ENCODE data around the gene MLEC.
A peak's percentile ranks its signal among the peaks of the same experiment; 100 is the strongest.

Gene MLEC

DNA sequence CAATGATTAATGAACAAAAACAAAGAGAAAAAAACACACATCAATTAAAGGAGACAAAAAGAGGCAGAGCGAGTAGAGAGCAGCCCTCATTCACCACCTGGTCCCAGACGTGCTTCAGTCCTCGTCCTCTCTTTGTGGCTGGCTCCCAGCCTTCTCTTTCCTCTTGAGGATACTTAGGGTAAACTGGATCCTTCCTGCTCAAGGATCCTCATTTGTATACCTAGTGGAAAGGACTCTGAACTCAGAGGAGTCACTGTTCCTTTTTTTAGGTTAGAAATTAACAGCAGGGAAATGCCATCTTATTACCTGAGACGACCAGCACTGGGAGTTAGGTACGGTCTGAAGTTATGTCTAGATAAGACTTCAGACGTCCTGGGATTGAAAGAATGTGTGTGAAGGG, 9.7 kb downstream of the MLEC start:
- DNase-seq, result no peak

DNA sequence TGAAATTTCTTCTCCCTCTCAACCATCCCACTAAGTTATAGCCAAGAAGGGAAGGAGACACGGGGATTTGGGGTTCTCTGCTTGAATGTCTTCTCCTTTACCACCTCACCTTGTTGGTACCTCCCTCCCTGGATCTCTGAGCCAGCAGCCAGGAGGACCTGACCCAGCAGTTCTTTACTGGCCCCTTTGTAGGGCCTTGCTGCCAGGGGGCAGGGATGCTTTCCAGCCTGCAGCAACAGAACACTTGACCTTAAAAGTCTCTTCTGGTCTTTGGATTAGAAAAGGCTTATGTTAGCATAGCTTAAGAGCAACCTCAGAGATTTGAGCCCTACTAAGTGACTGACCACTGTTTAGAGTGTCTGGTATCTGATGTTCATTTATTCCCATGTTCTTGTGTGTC, 10.4 kb downstream of the MLEC start:
- DNase-seq, result no peak

DNA sequence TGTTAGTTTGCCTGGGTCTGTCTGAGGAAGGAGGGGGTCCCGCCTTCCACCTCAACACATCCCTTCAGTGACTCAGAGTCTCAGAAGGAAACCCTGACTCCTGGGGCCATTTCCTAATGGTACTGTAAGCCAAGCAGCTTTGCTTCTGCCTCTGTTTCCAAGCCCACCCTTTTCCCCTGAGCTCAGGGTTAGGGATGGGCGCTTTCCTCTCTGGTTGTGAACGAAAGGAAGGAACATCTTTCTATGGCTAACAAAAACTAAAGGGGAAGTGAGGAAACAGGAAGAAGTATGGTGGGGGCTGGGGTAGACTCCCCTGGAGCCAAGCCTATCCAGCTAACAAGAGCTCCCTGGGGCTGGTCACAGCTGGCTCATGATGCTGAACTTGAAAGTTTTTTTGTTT, 11.7 kb downstream of the MLEC start:
- no peak for DNase-seq

DNA sequence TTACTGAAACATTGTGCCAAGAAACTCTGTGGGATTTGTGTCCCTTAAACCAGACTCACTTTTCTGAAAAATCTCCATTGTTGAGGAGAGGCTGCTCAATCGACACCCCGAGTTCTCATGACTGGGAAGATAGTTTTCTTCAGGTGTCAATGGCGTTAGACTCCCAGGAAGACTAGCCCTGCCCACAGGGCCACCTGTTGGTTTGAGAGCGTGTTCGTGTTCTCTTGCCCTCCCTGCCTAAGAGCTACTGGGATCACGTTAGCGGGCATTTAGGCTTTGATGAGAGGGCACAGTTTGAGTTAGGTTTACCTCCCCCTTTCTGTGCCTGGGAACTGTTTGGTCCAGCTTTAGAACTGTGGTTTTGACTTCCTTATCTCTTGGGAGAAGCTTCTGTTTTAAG, 12.6 kb downstream of the MLEC start:
- DNase-seq, result no peak

DNA sequence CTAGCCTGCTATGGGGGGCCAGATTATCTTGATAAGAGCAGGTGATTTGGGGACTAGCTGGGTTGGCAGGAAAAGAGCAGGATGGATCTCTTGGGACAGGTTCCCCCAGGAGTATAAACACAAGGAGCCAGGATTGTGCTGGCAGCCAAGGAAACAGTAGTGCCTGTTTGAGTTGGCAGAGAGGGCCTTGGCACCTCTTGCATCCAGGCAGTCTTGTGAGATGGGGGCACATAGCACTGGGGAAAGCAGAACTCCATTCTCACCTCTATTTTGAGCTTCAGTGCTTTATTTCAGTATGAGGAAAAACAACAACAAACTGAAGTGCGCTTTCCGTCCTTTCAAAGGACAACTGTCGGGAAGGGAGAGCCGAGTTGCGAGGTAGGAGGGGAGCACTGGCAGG, 13.9 kb downstream of the MLEC start:
- no peak for DNase-seq

DNA sequence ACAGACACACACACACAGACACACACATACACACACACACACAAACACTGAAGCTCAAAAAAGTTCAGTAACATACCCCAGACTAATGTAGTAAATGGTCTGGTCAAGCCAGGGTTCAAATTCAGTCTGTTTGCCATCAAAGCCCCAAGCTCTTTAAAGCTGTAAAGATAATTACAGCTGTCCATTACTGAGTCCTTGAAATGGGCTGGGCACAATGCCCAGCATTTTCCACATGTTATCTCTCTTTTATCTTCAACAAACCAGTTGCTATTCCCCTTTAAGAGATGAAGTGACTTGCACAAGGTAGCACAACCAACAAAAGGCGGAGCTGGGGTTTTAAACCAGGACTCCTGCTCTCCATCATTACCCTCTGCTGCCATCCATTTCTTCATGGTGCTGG, 15.7 kb downstream of the MLEC start:
- no peak for DNase-seq

DNA sequence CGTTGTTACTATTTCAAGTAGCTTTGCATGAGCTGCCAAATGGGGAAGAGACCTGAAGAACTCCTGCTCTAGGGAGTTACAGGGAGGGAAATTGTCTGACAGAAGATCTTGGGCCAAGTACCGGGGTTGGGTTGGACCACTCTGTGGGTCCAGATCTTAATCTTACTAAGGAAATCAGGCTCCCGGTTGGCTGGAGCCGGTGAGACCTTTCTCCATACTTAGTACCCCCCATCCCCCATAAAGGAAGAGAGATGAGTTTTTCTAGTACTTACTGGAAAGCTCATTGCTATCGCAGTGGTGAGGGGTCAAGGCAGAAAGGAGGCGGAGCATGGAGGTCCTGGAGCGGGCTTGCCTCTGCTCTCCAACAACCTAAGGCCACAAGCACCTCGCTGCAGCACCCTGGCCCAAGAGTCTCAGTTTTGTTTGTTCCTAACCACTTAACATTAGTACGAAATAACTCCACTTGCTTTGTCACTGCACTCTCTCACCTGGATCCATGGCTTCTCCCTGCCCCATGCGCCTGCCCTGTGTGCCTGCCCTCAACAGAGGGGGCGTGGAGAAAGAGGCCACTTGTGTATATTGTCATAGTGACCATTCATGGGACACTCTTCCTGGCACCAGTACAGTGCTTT, 16.5 kb downstream of the MLEC start:
- no peak for DNase-seq

DNA sequence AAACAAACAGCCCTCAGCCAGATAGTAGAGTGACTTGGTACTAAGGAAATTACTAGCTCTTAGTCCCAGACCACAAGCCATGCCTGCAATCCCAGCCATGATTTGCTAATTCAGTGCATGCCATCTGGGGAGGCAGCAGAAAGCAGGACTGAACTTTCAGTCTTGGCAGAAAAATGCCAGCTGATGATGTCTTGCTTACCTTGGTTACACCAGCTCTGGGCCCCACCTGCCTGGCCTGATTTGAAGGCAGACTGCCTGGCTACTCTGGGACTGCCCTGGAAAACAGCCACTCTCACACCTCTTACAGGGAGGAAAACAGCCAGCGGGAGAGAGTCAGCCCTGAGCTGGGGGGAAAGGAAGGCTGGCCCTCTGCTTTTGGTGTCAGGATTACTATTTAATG, 18.7 kb downstream of the MLEC start:
- no peak for DNase-seq

DNA sequence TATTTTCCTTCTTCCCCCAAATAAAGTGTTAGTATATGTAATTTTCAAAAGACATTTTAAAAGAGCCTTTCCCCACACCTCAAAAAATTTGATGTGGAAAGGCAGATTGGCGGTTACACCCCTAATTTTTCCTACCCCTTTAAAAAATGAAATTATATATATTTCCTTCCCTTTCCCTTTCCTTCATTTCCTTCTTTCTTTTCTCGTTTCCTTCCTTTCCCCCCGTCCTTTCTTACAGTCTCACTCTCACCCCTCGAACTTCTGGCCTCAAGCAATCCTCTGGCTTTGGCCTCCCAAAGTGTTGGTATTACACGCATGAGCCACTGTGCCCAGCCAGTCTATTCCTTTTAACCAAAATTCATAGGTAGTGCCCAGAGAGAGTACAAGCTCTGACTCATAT, 19.1 kb downstream of the MLEC start:
- DNase-seq, result no peak

DNA sequence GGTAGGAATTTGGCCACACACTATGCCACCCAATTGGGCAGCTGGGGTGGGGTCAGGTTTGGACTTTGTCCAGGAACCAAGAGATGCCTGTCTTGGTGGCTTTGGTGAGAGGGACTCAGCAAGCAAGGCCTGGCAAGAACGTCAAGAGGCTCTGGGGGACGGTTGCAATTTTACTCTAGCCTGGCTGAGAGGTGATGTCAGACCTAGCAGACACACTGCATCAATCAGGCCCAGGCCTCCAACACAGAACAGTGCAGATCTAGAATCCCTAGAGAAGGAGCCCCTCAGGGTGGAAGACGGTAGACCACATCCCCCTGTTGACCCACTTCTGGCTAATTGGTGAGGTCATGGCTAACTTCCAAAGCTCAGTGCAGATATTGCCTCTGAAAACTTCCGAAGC, 21.7 kb downstream of the MLEC start:
- DNase-seq, result no peak

DNA sequence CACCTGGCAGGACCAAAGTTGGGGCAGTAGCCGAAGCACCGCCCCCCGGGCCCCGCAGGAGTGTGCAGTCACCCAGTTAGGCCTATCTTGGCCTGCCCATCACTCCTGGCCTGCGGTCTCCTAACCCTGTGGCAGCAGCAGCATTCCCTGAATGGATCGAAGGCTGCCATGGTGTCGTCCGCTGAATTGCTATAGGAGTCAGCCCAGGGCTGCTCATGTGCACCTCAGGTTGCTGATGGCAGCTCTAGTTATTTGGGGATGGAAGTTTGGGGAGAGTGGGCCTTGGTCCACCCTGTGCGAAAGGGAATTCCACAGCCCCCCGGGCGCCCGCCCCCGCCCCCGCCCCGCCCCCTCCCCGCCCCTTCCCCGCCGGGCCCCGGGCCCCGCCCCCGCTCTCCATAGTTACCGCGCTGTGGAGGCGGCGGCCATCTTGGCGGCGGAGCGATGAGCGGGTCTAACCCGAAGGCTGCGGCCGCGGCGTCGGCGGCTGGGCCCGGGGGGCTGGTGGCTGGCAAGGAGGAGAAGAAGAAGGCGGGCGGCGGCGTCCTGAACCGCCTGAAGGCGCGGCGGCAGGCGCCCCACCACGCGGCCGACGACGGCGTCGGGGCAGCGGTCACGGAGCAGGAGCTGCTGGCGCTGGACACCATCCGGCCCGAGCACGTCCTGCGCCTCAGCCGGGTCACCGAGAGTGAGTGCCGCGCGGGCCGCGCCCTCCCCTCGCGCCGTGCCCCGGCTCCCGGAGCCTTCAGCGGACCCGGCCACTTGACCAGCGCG, 23.3 kb downstream of the MLEC start, which contains the start of gene UNC119B:
Gene UNC119B (plus strand): TSS at position 428 of the 774 bp plus-strand sequence. CDS start 17 bp downstream, at position 445.
- DNase-seq, result peak; percentile 71

DNA sequence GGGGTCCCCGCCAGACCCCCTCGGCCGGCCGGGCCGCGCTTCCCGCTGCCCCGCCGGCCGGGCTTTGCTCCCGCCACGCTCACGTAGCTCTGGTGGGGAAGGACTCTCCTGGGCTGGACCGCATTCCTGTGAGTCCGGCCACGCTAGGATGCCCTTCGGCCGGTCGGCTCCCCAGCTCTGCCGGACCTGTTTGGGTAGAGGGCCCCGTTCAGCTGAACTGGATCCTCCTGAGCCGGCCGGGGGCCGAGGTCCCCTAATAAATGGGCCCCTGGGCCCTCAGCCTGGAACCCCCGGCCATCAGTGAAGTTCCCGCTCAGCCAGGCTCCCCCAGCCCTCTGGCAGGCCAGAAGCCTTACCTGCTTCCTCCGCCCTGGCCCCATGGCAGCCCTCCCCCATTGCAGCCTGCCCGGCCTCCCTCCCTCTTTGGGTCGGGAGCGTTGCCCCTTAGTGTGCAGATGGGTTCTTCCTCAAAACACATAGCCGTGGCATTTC, 23.9 kb downstream of the MLEC start:
- DNase-seq, result peak; percentile 17

DNA sequence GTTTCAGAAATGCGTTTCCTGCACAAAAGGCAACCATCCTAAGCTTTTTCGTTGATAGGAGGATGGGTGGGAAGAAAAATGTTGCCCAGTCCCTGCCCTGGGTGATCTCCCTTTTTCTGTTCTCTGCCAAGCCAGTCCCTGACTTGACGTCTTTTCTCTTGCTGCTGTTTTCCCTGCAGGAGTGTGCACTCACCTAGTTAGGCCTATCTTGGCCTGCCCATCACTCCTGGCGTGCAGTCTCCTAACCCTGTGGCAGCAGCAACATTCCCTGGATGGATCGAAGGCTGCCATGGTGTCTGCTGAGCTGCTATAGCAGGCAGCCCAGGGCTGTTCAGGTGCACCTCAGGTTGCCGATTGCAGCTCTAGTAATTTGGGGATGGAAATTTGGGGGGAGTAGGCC, 24.5 kb downstream of the MLEC start:
- no peak for DNase-seq

DNA sequence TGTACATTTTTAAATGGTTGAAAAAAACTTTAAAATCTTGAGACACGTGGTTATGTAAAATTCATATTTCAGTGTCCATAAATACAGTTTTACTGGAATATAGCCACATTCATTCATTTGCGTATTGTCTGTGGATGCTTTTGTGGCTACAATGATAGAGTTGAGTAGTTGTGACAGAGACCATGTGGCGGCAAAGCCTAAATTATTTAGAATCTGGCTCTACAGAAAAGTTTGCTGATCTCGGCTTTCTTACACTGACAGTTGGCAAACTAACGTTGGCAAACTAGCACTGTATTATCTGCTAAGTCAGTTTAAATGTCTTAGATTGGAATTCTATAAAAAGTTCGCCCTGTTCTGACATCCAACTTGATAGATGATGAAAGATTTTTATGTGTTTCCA, 25.7 kb downstream of the MLEC start:
- DNase-seq, result no peak

DNA sequence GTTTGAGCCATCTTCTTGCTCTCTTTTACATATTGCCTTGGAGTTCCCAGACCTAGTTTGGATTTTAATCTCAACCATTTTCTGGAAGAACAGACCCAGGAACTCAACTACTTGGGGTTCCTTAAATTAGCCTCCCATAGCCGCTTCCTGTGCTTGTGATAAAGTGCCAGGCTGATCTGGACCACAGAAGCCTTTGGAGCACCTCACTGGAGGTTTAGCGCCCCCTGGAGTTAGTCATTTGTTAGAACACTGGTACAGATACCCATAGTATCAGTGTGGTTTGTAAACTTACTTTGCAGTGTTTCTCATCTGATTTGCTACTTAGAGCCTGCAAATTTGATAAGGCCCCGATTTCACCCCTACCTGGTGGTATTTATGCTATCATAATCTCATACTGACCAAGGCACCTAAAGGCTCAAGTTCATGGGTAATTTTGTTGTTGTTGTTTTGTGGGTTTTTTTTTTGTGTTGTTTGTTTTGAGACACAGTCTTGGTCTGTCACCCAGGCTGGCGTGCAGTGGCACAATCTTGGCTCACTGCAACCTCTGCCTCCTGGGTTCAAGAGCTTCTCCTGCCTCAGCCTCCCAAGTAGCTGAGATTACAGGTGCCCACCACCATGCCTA, 27.0 kb downstream of the MLEC start:
- DNase-seq, result peak; percentile 78

DNA sequence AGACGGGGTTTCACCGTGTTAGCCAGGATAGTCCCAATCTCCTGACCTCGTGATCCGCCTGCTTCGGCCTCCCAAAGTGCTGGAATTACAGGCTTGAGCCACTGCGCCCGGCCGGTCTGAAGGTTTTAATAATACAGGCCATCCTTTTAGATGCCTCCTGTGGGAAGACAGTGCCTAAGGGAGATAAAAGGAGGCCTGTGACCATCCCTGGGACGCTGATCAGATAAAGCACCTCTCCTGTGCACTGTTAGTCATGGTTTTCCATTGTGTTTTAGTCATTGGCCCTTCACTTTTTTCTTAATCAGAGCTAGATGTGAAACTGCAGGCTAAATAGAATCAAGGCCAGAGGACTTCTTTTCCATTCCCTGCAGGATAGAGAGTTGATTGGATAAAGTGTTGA, 31.1 kb downstream of the MLEC start:
- no peak for DNase-seq

DNA sequence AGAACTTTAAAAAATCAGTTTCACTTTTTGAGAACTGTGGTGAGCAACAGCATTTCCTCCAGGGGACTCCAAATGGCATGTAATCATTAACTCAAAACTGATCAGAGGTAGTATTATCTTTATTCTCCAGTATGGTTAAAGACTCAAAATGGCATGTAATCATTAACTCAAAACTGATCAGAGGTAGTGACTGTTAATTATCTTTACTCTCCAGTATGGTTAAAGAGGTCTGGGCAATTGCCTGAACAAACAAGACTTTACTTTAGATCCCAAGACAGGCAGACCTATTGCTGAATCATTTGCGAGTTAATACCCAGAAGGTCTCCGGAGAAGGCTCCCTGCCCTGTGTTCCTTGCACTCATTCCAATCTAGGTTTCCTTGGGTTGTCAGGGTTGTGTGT, 32.1 kb downstream of the MLEC start:
- DNase-seq, result no peak

DNA sequence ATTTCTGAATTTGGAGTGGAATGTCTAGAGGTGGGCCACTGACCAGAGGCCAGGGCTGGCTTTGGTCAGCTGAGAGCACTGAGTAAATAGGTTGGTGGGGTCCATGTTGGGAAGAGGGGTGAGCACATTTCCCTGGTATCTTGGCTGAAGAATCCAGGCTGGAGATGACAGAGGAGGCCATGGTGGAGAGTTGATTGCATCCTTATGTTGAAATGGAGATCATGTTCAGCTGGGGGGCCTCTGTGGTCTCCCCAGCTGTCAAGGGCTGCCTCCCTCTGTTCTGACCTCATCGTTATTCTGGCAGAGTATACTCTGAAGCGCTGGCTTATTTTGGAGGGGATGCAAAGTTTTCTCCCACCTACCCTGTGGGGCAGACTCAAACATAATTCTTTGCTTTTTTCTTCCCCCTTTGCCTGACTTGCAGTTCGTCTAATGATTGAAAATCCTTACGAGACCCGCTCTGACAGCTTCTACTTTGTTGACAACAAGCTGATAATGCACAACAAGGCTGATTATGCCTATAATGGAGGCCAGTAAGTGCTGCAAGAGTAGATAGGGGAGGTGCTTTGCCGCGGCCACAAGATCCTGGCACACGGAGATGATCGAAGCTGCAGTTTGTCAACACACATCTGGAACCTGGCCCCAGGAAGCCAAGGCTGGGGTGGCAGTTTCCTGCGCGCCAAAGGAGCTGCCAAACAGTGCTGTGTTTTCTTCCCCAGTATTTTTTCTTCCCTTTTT, 32.7 kb downstream of the MLEC start:
- no peak for DNase-seq

DNA sequence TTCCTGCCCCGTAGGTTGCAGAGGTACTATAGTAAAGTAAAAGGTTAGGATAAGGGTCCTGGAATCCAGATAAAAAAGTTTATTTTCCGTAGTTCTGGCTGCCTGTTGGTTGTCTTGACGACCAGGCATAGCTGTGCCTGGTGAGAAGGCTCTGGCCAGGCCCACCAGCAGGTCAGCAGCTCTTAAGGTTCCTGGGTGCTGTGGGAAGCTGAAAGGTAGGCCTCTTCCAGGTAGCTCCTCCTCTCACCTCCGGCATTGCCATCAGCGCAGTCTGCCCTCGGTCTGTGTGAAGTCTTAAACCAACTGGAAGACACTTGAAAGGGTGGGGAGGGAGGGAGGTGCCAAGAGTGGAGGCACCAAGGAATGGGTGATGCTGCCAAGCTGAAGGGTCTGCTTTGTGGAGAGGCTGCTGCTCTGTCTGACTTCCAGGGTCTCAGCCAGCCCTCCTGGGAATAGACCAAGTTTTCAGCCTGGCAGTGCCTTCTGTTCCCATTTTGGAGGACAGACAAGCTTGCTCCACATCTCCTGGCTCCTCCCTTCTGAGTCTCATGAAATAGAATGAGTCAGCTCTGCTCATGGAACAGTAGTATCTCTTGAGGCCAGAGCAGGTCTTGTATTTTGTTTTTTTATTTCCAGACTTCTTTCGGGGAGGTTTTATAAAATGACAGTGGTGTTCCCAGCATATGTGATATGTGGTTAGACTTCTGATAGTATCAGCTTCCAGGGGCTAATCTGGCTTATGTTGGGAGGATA, 33.5 kb downstream of the MLEC start:
- no peak for DNase-seq

DNA sequence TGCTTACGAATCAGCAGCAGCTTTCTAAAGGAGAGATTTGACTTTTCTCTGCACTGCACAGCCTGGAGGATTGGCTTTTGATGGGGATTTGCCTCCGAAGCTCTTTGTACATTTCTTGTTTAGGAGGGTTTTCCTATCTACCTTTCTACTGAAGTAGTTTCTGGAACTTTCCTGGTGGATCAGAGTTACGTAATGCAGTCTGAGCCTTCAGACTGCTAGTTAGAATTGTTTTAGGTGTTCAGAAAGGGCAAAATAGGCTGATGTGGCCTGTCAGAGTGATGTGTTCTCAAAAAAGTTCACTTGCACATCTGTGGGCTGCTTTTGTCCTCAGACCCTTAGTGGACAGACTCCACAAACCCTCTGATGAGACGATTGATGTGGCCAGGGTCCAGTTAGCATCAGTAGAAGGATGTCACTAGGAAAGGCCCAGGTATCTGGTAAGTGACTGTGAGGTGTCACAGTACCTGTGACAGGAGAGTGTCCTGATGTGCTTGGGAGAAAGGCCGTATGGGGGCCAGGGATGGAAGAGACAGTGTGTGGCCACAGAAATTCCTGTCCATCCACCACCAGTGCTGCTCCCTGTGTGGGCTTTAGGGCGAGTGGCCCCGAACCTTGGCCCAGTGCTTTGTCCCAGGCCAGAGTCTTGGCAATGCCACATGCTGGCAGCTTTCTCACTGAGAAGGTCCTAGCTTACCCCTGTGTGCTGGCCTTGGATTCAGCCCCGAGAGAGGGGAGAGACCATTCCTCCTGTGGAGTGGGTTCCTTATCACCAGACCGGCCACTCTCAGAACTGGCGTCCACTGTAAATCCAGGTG, 34.2 kb downstream of the MLEC start:
- no peak for DNase-seq

DNA sequence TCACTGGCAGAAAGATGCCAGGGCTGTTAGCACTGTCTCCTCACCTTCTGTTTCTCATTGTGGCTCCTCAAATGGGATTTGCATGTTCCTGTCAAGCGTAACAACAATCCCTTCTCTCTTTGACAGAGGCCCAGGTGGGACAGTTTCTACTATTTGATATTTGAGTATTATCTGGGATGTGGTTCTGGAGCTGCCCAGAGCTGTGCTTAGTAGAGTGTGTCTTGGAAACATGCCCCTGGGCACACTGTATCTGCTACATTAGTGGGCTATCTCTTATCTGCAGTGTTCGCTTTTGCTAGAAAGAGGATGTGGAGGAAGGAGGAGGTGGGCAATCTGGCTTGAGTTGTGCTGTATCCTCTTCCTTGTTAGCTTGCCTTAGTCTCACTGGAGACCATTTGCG, 34.9 kb downstream of the MLEC start:
- no peak for DNase-seq

DNA sequence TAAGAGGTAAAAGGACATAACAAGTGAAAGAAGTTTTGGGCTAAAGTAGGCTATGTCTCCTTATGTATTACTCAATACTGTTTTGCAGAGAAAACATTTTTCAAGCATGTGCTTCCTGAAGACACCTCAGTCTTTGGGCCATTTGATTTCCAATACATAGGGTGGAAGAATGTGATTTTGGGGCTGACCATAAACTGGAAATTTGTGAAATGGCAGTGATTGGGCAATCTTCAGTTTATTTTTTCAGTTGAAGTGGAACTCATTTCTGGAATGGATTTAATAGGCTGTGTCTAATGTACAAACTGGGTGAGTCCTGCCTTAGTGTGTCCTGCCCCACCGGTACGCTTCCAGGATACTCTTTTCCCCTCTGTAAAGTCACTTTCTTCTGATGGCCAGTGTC, 35.8 kb downstream of the MLEC start:
- DNase-seq, result no peak

Measured in NCI-H345 (cell line).